ENCODE results near the gene ATXN1.
"Not testable (repeated sequence)": the region's sequence is repeated elsewhere in the genome, so short reads cannot be mapped to it uniquely, and the experiment has no call there.

Gene ATXN1

GRCh38 chr6:16466800-16467553 lies 294.3 kb downstream of the ATXN1 start:
- peak; percentile 30 for DNase-seq

GRCh38 chr6:16464045-16464444 lies 297.2 kb downstream of the ATXN1 start:
- DNase-seq: no peak

- DNase-seq: not testable (repeated sequence)
Measured at GRCh38 chr6:16463246-16463645, 298.0 kb downstream of the ATXN1 start.

GRCh38 chr6:16461491-16461890 lies 299.8 kb downstream of the ATXN1 start:
- DNase-seq: no peak

- DNase-seq: not testable (repeated sequence)
Measured at GRCh38 chr6:16459472-16459871, 301.8 kb downstream of the ATXN1 start.

GRCh38 chr6:16452348-16452747 lies 308.9 kb downstream of the ATXN1 start:
- no peak for DNase-seq

- no peak for DNase-seq
Measured at GRCh38 chr6:16450821-16451220, 310.4 kb downstream of the ATXN1 start.

GRCh38 chr6:16450285-16450684 lies 311.0 kb downstream of the ATXN1 start:
- no peak for DNase-seq

GRCh38 chr6:16446273-16446672 lies 315.0 kb downstream of the ATXN1 start:
- no peak for DNase-seq

- DNase-seq: no peak
Measured at GRCh38 chr6:16442031-16442430, 319.2 kb downstream of the ATXN1 start.

- no peak for DNase-seq
Measured at GRCh38 chr6:16441262-16441661, 320.0 kb downstream of the ATXN1 start.

- no peak for DNase-seq
Measured at GRCh38 chr6:16440636-16441212, 320.5 kb downstream of the ATXN1 start.

- DNase-seq: no peak
Measured at GRCh38 chr6:16438718-16439591, 322.3 kb downstream of the ATXN1 start.

GRCh38 chr6:16437984-16438383 lies 323.3 kb downstream of the ATXN1 start:
- DNase-seq: no peak

- no peak for DNase-seq
Measured at GRCh38 chr6:16437095-16437494, 324.2 kb downstream of the ATXN1 start.

GRCh38 chr6:16436550-16436949 lies 324.7 kb downstream of the ATXN1 start:
- DNase-seq: no peak

- DNase-seq: no peak
Measured at GRCh38 chr6:16434885-16435284, 326.4 kb downstream of the ATXN1 start.

GRCh38 chr6:16433338-16433890 lies 327.8 kb downstream of the ATXN1 start:
- DNase-seq: no peak

GRCh38 chr6:16432075-16433032 lies 328.9 kb downstream of the ATXN1 start:
- DNase-seq: peak; percentile 74

- no peak for DNase-seq
Measured at GRCh38 chr6:16431106-16431505, 330.2 kb downstream of the ATXN1 start.

- peak; percentile 45 for DNase-seq
Measured at GRCh38 chr6:16430391-16431089, 330.7 kb downstream of the ATXN1 start.
